Memory B cell (primary cell): ENCODE measurements around the gene SMPD4.
"Not testable (repeated sequence)": the region's sequence is repeated elsewhere in the genome, so short reads cannot be mapped to it uniquely, and the experiment has no call there.

Experiments used
- ATAC-seq: fragments of 150-1000 bp; cut with Tn5 transposase; 2 replicates; pipeline ENCODE4 v1.10.0; 2021; ENCODE audit warnings: low read depth, mild to moderate bottlenecking, moderate library complexity
- DNase-seq, 2 donors: peaks; one replicate each; pipeline ENCODE4 v3.0.0; 2022; ENCODE audit warnings: low spot score in 2 of 2
- H3K27ac Mint-ChIP-seq: one replicate; pipeline ENCODE4 v1.8.0; 2022; ENCODE audit warnings: mild to moderate bottlenecking, moderate library complexity, mixed read lengths
- H3K27me3 Mint-ChIP-seq: one replicate; pipeline ENCODE4 v1.8.0; 2022; ENCODE audit warnings: mixed read lengths
- H3K36me3 Mint-ChIP-seq: one replicate; pipeline ENCODE4 v1.8.0; 2022; ENCODE audit warnings: mild to moderate bottlenecking, mixed read lengths
- H3K4me1 Mint-ChIP-seq: one replicate; pipeline ENCODE4 v1.8.0; 2022; ENCODE audit warnings: mixed read lengths
- H3K4me3 Mint-ChIP-seq: one replicate; pipeline ENCODE4 v1.8.0; 2022; ENCODE audit warnings: mild to moderate bottlenecking, moderate library complexity, mixed read lengths
- H3K9me3 Mint-ChIP-seq: one replicate; pipeline ENCODE4 v1.8.0; 2022; ENCODE audit warnings: mixed read lengths

Gene SMPD4

GRCh38 chr2:130195089-130195635, 13.8 kb upstream of the SMPD4 start:
- H3K36me3 Mint-ChIP-seq, DNase-seq, H3K4me1 Mint-ChIP-seq, H3K27ac Mint-ChIP-seq, H3K4me3 Mint-ChIP-seq, H3K27me3 Mint-ChIP-seq, ATAC-seq, H3K9me3 Mint-ChIP-seq: not testable (repeated sequence)

- H3K9me3 Mint-ChIP-seq, H3K36me3 Mint-ChIP-seq, H3K27me3 Mint-ChIP-seq, H3K4me1 Mint-ChIP-seq, H3K4me3 Mint-ChIP-seq, H3K27ac Mint-ChIP-seq, ATAC-seq, DNase-seq: not testable (repeated sequence)
These were observed 12.4 kb upstream of the SMPD4 start for GRCh38 chr2:130193824-130194223.

DNA sequence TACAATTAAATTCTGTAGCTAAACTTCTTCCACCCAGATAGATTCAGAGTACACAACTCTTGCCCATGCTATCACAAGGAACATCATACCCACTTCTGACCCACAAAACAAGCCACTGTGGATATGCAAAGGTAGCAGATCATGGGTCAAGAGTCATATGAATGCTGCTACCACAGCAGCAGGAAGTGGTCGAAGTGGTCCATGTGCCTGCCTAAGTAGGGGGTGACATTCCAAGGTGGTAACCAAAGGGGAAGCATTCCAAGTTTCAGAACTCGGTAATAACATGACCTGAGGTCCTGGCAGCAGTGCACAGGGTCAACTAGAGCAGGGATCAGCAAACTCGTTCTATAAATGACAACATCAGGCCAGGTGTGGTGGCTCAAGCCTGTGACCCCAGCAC, 11.0 kb upstream of the SMPD4 start:
- H3K27ac Mint-ChIP-seq, H3K4me1 Mint-ChIP-seq, H3K36me3 Mint-ChIP-seq, H3K9me3 Mint-ChIP-seq, H3K4me3 Mint-ChIP-seq, ATAC-seq, H3K27me3 Mint-ChIP-seq, DNase-seq: not testable (repeated sequence)

DNA sequence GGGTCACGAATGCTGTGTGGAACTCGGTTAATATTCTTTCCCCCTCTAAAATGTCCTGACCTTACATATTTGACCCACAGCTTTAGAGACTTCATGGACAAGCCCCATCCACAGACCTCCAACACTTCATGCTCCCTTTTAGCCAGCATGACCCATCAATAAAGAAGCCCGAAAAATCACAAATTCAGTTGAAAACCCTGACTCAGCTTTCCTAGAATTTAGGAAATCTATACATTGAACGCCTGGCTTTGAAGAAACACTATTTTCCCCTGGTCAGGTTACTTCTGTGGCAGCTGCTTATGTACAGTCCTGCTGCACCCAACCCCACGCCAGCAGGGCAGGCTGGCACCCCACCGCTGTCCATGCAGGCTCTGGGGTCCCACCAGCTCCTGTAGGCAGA, 9.9 kb upstream of the SMPD4 start:
- not testable (repeated sequence) for H3K9me3 Mint-ChIP-seq, ATAC-seq, H3K27me3 Mint-ChIP-seq, DNase-seq, H3K36me3 Mint-ChIP-seq, H3K4me1 Mint-ChIP-seq, H3K4me3 Mint-ChIP-seq, H3K27ac Mint-ChIP-seq

DNA sequence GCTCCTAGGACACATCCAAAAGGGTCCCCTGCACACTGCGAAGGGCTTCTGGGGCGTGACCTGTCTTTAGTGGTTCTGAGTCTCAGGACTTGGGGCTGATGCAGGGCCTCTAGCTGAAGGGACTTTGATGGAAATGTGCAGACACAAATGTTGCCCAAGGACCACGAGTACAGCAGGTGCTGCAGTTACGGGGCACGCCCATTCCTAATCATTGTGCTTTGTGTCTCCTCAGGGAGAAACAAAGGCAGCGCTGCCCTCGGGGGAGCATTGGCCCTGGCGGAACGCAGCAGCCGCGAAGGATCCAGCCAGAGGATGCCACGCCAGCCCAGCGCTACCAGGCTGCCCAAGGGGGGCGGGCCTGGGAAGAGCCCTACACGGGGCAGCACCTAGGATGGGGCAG, 8.8 kb upstream of the SMPD4 start:
- H3K4me1 Mint-ChIP-seq, result no peaks in the 10 kb centered on the region
- H3K36me3 Mint-ChIP-seq, result peaks cover 6% of the 10 kb centered on the region
- ATAC-seq, result no peak
- no peaks in the 10 kb centered on the region for H3K9me3 Mint-ChIP-seq
- DNase-seq, result no peak
- H3K4me3 Mint-ChIP-seq, result no peak overlapping the region
- no peaks in the 10 kb centered on the region for H3K27me3 Mint-ChIP-seq
- H3K27ac Mint-ChIP-seq, result no peak overlapping the region

DNA sequence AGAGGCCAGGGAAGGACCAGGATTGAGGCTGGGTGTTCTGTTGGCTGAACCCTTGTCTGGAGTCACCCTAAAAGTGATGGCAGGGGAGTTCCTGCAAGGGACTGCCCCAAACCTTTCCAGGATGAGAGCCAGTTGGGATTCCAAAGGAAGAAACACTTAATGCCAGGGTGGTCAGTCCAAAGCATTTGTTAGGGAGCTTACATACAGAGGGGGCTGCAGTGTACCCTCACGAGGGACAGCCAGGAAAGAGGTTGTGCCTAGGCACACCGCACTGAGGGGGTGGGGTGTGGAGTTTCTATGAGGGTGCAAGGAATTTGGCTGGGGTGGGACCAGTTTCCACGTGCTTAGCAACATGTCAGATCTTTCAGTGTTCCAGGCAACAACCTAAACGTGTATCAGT, 7.6 kb upstream of the SMPD4 start:
- H3K27me3 Mint-ChIP-seq, H3K27ac Mint-ChIP-seq, H3K9me3 Mint-ChIP-seq, ATAC-seq, H3K4me1 Mint-ChIP-seq, DNase-seq, H3K4me3 Mint-ChIP-seq, H3K36me3 Mint-ChIP-seq: not testable (repeated sequence)

- H3K36me3 Mint-ChIP-seq, DNase-seq, H3K4me3 Mint-ChIP-seq, H3K9me3 Mint-ChIP-seq, H3K27ac Mint-ChIP-seq, H3K27me3 Mint-ChIP-seq, H3K4me1 Mint-ChIP-seq, ATAC-seq: not testable (repeated sequence)
These were observed 6.7 kb upstream of the SMPD4 start for GRCh38 chr2:130187859-130188792.

- peaks cover 4% of the 10 kb centered on the region for H3K4me1 Mint-ChIP-seq
- no peak overlapping the region for H3K4me3 Mint-ChIP-seq
- no peak for DNase-seq
These were observed 5.9 kb upstream of the SMPD4 start for GRCh38 chr2:130187268-130187667.

DNA sequence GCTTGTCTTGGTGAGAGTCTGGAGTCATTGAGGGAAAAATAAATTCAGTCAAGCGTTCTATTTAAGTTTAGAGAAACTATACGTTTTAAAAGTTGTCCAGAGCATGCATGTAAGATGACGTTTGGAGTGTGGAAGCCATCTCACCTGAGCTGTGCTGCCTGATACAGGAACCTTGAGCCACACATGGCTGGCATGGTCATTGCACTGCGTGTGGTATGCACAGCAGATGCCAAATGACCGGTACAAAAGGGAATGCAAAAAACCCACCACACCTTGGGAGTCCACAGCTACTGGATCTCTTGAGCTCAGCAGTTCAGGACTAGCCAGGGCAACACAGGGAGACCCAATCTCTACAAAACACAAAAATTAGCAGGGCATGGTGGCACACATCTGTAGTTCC, 5.0 kb upstream of the SMPD4 start:
- Mint-ChIP-seq H3K4me1 (peaks cover 4% of the 10 kb centered on the region), H3K4me3 (no peak overlapping the region), H3K27me3 (no peaks in the 10 kb centered on the region), H3K27ac (no peak overlapping the region), H3K9me3 (no peaks in the 10 kb centered on the region), H3K36me3 (peaks cover 5% of the 10 kb centered on the region)
- ATAC-seq, result no peak
- no peak for DNase-seq

More at GRCh38 chr2:130187268-130187667, 5.9 kb upstream of the SMPD4 start:
- Mint-ChIP-seq H3K27ac (no peak overlapping the region), H3K36me3 (peaks cover 6% of the 10 kb centered on the region), H3K9me3 (no peaks in the 10 kb centered on the region), H3K27me3 (no peaks in the 10 kb centered on the region)
- no peak for ATAC-seq

GRCh38 chr2:130185896-130186295, 4.5 kb upstream of the SMPD4 start:
- Mint-ChIP-seq H3K9me3 (no peaks in the 10 kb centered on the region), H3K4me3 (no peak overlapping the region), H3K4me1 (peaks cover 4% of the 10 kb centered on the region), H3K27ac (no peak overlapping the region), H3K27me3 (no peaks in the 10 kb centered on the region), H3K36me3 (no peaks in the 10 kb centered on the region)
- DNase-seq (no peak), ATAC-seq (no peak)

GRCh38 chr2:130185436-130185835, 4.0 kb upstream of the SMPD4 start:
- peaks cover 4% of the 10 kb centered on the region for H3K4me1 Mint-ChIP-seq
- DNase-seq (no peak), ATAC-seq (no peak)
- H3K9me3 Mint-ChIP-seq, result no peaks in the 10 kb centered on the region
- H3K27ac Mint-ChIP-seq, result peak overlapping the region; percentile 38
- no peaks in the 10 kb centered on the region for H3K36me3 Mint-ChIP-seq
- no peak overlapping the region for H3K4me3 Mint-ChIP-seq
- H3K27me3 Mint-ChIP-seq, result no peaks in the 10 kb centered on the region

GRCh38 chr2:130183512-130184373, 2.3 kb upstream of the SMPD4 start:
- peak overlapping the region; percentile 40 for H3K27ac Mint-ChIP-seq
- peak overlapping the region; percentile 81 for H3K4me3 Mint-ChIP-seq
- H3K4me1 Mint-ChIP-seq, result peaks cover 4% of the 10 kb centered on the region
- ATAC-seq, result no peak
- H3K36me3 Mint-ChIP-seq, result no peaks in the 10 kb centered on the region
- H3K27me3 Mint-ChIP-seq, result no peaks in the 10 kb centered on the region
- DNase-seq, result no peak
- H3K9me3 Mint-ChIP-seq, result no peaks in the 10 kb centered on the region

GRCh38 chr2:130182826-130183511, 1.6 kb upstream of the SMPD4 start:
- H3K4me3 Mint-ChIP-seq, result peak overlapping the region; percentile 81
- H3K9me3 Mint-ChIP-seq, DNase-seq, ATAC-seq, H3K27ac Mint-ChIP-seq, H3K4me1 Mint-ChIP-seq, H3K27me3 Mint-ChIP-seq, H3K36me3 Mint-ChIP-seq: not testable (repeated sequence)
